SK-N-MC (cell line): ENCODE data around the gene ADCY5.

Experiments used
- EZH2 ChIP-seq: fragments of 200-600 bp; sonication (generic); IDR thresholded peaks from one replicate; pipeline ENCODE4 v1.6.1; 2017; ENCODE audit warnings: antibody characterized with exemption
- FOXP2 ChIP-seq: optimal IDR thresholded peaks from 2 replicates; pipeline ENCODE3; 2011; ENCODE audit warnings: mild to moderate bottlenecking, moderate library complexity; ENCODE audit not compliant: insufficient read depth; ENCODE audit errors: extremely low read length, control extremely low read depth
- POLR2AphosphoS5 ChIP-seq: IDR thresholded peaks from 2 replicates; pipeline ENCODE4 v1.6.1; 2012; ENCODE audit warnings: mild to moderate bottlenecking, low read depth, low read length, borderline replicate concordance

GRCh38 chr3:123353227-123353849 is 95.6 kb downstream of the ADCY5 start:
- no peak for TF ChIP-seq POLR2AphosphoS5
- no peak for TF ChIP-seq EZH2
- no peak for TF ChIP-seq FOXP2
